ENCODE results near the gene LMCD1.

LMCD1 gene

GRCh38 chr3:8484409-8485140, 17.0 kb upstream of the LMCD1 start:
- no peak for DNase-seq

DNA sequence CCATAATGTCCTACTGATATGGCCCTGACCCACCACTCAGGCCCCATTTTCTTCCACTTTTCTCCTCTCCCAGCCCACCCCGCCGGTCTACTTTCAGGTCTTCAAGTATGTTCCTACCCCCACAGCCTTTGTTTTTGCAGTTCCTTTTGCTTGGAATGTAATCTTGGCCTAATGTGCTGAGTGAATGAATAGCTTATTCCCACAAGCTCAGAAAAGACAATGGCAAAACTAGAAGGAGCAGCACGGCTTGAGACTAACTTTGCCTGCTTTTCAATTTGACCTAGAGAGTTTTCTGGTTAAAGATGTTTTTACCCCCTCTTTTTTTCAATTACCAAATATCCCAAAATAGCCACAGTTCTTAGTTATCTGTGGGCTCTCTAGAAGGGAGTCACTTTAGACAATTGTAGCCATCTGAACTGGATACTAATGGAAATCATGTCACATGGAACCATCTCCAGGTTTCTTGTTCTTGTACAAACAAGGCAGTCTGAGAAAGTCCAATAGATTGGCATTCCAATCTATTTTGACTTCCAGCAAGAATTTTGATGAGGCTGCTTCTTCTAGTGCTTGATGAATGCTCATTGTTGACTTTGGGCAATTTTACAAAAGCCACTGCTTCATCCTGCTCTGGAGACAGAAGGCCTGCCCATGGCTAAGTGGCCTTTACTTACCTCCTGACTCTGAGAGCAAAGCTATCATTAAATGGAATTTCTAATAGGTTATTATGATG, 16.3 kb upstream of the LMCD1 start:
- DNase-seq: no peak

- no peak for DNase-seq
Measured at GRCh38 chr3:8485943-8486342, 15.7 kb upstream of the LMCD1 start.

DNA sequence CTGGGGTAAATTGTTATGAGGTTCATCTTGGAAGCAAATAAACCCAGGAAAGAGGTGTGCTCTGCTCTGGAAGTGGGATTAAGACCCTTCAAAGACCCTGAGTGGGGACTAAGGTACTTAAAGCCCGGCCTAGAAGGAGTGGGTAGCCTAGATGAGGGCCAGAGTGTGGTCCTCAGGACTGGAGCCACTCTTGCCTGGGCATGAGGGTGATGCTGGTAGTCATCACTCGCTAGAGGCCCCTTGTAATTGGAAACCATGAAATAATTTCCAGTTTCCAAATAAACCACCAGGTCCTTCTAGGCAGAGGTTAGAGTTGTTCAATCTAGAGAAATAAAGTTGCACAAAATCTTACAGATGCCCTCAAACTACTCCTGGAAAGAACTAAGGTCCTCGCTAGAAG, 15.2 kb upstream of the LMCD1 start:
- DNase-seq: no peak

DNA sequence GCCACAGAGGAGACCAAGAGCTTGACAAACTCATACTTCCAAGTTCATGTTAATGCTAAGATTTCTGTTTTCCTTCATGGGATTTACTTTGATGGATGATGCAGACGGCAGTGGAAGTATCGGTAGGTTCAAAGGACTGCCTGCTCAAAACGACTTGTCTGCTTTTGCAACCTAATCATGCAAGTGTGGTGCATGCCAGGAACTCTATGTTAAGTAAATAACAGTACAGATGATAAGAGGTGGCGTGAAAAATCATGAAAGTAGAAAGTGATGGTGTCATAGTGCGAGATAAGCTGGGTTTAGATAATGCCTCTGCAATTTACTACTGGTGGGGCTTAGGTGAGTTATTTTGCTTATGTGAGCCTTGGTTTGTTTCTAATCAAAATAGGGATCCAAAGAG, 14.7 kb upstream of the LMCD1 start:
- DNase-seq: no peak

DNA sequence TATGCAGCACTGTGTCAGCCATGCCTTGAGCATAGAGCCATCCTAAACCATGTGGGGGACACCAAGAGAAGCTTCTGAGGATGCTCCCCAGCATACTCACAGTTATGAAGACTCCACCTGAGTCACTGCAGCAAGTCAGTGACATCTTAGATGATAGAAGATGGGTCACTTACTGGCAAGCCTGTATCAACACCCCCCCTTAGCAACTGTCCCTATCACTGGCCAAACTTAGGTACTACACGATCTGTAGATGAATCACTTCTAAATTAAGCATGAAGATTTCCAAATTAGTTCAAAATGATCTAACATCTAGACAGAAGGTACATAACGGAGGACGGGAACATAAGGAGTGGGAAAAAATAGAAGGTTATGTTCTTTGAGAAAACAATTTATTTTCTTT, 13.2 kb upstream of the LMCD1 start:
- no peak for DNase-seq

- DNase-seq: no peak
Measured at GRCh38 chr3:8488877-8489276, 12.7 kb upstream of the LMCD1 start.

GRCh38 chr3:8489278-8489792, 12.3 kb upstream of the LMCD1 start:
- DNase-seq: no peak

DNA sequence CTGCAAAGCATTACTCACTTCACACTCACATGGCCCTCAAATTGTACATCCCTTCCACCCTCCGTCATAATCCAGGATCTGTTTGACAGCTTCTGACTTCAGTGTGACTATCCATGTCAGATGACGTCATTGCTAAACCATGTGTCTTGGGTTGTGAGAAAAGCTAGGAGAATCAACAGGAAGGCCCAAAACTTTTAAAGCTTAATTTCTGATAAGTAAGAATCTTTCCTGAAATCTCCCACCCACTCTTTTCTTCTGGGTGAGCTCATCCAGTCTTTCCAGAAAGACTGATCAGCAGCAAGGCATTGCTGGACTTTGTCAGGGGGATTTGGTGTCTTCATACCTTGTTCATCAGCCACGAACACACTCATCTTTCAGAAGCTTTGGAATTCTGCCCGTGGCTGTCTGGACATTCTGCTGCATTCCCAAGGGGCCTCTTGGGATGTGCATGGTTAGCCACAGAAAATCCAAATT, 11.5 kb upstream of the LMCD1 start:
- no peak for DNase-seq

DNA sequence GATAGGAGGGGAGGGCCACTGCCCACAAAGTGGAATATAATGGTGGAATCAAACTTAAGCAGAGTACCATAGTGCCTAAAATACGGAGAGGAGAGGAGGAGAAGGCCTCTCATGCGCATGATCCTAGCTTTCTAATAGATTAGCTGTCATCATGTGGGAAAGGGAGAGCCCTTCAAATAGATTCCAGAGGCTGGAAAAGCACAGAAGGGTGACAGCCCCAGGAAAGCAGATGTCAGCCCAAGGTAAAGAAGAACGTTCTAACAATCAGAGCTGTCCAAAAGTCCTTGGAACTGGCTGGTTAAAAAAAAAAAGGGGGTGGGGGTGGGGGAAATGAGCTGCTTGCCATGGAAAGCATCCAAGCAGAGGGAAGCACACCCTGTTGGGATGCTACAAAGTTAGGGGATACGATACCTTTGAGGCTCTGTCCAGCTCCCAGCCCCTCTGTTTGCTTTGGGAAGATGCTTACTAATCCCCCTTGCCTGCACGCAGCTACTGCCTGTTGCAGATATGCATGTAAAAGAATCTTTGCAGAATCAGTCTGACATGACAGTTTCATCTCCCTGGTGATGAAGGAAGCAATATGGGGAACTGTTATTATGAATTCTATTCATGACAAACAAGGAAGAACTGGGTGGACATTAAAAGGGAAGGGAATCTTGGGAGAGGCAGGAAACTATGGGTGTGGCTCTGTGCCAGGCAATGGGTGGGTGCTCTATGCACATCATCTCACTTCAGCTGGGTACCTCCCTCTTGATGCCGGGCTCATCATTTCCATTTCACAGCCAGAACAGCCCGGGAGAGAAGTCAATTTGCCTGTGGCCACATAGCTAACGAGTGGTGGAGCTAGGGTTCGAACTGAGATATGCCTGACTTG, 10.1 kb upstream of the LMCD1 start:
- no peak for DNase-seq

GRCh38 chr3:8492744-8493511, 8.7 kb upstream of the LMCD1 start:
- DNase-seq: no peak

DNA sequence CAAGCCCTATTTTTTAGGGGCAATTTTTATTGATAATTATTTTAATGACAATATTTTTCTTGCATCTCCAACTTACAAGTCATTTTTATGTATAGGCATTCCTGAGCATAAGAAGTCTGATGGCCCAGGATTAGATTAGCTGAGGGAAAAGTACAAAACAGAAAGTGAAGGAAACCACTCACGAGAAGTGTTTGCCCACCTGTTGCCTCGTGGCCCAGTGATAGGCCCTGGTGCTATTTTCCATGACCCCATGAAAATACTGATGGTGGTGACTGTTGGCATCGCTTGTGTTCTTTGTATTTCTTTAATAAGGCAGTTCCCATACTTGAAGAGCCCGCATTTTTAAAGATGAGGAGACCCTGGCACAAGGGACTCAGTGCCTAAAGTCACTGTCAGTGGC, 7.9 kb upstream of the LMCD1 start:
- DNase-seq: no peak

GRCh38 chr3:8494327-8494726, 7.3 kb upstream of the LMCD1 start:
- no peak for DNase-seq

- no peak for DNase-seq
Measured at GRCh38 chr3:8497582-8497981, 4.0 kb upstream of the LMCD1 start.

DNA sequence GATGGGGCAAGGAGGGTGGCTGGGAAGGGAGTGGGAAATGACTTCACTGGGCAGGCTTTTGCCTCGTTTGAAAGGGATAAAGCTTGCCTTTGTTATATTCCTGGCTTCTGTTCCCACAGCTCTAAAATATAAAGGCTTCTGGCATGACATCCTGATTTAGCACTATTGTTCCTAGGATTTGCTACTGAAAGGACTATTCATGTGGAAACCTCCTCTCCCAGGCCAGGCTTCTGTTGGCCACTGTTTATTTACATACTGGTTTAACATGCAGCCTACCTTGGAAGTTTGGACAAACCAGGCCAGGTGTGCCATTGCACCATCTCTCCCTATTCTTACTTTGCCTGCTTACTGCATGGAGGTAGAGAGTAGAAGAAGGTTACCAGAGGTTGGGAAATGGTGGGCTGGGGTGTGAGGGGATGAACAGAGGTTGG, 2.4 kb upstream of the LMCD1 start:
- no peak for DNase-seq

- no peak for DNase-seq
Measured at GRCh38 chr3:8500319-8500988, 1.2 kb upstream of the LMCD1 start.

GRCh38 chr3:8500989-8501370, 643 bp upstream of the LMCD1 start:
- DNase-seq: no peak

DNA sequence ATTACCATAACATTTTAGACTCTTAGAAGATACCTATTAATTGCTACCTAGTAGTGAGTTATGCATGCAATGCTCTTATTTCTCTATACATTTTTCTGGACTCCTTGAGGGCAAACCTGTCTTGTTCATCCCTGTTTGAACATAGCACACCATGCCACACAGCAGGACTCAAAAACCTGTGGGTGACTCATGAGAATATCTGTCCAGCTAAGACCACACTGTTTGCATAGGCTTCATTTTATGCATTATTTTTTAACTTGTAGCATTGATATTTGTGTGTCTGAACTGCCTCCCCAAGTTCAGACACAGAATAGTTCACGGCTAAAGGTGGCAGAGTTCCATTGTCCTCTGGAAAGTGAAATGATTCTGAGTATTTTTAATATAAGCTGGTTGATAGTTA, 1.8 kb downstream of the LMCD1 start:
- no peak for DNase-seq

DNA sequence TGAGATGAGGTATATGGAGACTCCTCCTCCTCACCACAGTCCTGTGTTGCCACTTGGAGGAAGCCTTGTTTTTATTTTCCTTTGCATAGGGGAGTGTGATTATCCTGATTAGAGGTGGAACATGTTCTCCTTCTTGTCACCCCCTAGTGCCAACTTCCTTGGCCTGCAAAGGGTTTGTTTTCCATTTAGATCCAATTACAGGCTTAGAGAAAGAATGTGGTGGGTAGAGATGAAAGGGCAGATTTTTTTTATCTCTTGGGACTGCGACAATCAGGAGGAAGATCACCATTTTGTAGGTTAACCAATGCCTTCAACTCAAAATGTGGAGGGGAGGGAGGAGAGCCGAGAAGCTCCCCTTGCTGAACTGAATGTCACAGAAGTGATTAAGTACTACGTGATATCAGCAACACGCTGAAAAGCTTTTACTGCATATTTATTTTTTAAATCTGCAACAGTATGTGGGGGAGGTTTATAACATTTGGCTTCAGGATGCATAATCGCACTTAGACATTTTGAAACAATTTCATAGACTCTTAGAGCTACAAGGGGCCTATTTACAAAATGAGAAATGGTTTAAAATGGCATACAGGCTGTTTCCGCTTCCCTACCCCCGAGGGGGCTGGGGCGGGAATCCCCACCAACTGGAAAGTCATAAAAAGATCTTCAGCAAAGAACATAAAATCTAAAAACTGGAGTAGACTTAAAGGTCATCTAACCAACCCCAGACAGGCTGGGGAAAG, 2.4 kb downstream of the LMCD1 start:
- DNase-seq: no peak

GRCh38 chr3:8504611-8504973, 3.0 kb downstream of the LMCD1 start:
- no peak for DNase-seq

DNA sequence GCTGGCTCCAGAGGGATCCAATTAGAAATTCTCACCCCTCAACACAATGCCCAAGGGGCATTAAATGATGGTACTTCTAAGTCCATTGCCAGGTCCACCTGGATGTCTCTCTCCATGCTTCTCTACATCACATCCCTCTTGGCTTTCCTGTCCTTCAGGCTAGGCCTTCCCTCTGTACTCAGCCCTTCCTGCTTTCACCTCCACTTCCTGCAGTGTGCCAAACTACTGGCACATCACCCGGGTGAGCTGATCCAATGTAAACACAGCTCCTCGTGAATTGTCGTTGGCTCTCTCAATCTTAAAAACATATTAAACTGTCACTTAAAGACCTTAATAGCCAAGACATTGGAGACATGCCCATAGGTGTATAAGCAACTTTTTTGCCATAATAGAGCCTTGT, 4.0 kb downstream of the LMCD1 start:
- no peak for DNase-seq

All from RPMI8226 (cell line).